ENCODE data around the gene RAB2B. TPM values are rescaled to one million over a fixed set of nuclear protein-coding genes. Genes with fewer than 3 reads are reported as not detected.
A peak's percentile ranks its signal among the peaks of the same experiment; 100 is the strongest.

The RAB2B gene
- 51.6 TPM for polyA plus RNA-seq (ENCODE audit: insufficient read length)
- long read RNA-seq, donor 1, transcript RAB2B-201 (8 exons, 2,928 nt), result major isoform, 5 of 7 reads
- long read RNA-seq, donor 1, partial matches to known transcripts, result 0 of 7 reads
- long read RNA-seq, donor 1, other reads (novel, unspliced or antisense), result 0 of 7 reads
- long read RNA-seq, donor 2, partial matches to known transcripts, result 47 of 63 reads
- long read RNA-seq, donor 2, other reads (novel, unspliced or antisense), result 13 of 63 reads
- long read RNA-seq, donor 3, partial matches to known transcripts, result 0 of 5 reads
- long read RNA-seq, donor 3, other reads (novel, unspliced or antisense), result 0 of 5 reads
- long read RNA-seq, donor 4, partial matches to known transcripts, result 0 of 2 reads
- long read RNA-seq, donor 4, other reads (novel, unspliced or antisense), result 0 of 2 reads
- long read RNA-seq, donor 5, partial matches to known transcripts, result 0 of 4 reads
- long read RNA-seq, donor 5, other reads (novel, unspliced or antisense), result 0 of 4 reads
- long read RNA-seq, donor 6, partial matches to known transcripts, result 0 of 4 reads
- long read RNA-seq, donor 6, other reads (novel, unspliced or antisense), result 0 of 4 reads
- long read RNA-seq, donor 7, transcript RAB2B-201 (8 exons, 2,928 nt), result major isoform, 6 of 8 reads
- long read RNA-seq, donor 7, partial matches to known transcripts, result 0 of 8 reads
- long read RNA-seq, donor 7, other reads (novel, unspliced or antisense), result 0 of 8 reads
- long read RNA-seq, donor 8, partial matches to known transcripts, result 20 of 24 reads
- long read RNA-seq, donor 8, other reads (novel, unspliced or antisense), result 0 of 24 reads

DNA sequence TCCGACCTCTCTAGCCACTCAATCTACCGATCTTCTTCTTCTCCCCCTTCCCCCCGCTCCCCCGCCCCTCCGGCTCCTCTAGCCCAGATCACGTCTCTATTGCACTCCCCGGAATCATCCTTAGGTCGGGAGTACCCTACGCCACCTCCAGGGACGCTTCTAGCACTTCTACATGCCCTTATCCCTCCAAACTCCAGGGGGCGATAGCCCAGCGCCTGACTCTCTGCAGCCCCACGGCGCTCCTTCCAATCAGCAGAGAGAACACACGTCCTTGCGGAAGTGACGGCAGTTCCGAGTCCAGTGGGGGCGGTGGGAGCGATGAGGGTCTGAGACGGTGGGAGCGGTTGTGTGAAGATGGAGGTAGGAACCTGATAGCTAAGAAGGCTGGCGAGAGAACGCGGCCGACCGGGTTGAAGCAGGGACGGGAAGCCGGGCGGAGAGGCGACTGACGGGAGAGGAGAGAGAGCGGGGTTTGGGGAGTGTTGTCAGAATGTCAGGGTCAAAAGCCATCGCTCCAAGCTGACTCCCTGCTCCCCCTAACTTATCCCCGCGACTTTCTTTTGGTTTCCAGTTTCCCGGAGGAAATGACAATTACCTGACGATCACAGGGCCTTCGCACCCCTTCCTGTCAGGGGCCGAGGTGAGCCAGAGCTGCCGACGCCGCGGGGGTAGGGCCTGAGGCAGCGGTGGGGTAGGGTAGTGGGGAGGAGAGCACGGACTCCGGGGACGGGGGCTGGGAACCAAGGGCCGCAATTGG is at the start of gene RAB2B, which contains the start of gene TOX4:
Gene RAB2B (minus strand): TSS at position 35 of the 757 bp plus-strand sequence. CDS start 87 bp downstream, outside the sequence.
Gene TOX4 (plus strand): TSS at position 271 of the 757 bp plus-strand sequence. CDS start 84 bp downstream, at position 355.
- peak; percentile 99 for DNase-seq

GRCh38 chr14:21525962-21526671 is 49.4 kb upstream of the RAB2B start, which contains the start of gene SALL2:
SALL2 (minus strand) TSS chr14:21526346; CDS start chr14:21526127, 219 bp downstream.
- peak; percentile 92 for DNase-seq

DNA sequence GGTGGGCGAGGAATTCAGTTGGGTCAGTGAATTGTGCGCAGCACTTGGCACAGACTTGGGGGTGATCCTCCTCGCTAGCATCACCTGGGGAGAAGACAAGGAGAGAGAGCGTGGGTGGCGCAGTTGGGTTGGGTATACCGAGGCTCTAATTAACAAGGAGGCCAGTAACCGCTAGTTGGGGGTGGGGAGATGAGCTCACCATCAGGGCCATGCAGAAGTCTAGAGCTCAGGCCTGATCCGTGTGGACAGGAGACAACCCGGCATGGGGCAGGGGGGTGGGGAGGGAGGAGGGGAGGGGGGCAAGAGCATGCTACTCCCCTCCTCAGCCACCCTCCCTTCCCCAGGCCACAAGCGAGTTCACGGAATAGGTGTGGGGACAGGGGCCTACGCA is 48.8 kb upstream of the RAB2B start:
- peak; percentile 44 for DNase-seq

- no peak for DNase-seq
Observed at GRCh38 chr14:21524575-21525490, 48.1 kb upstream of the RAB2B start.

- no peak for DNase-seq
Observed at GRCh38 chr14:21523203-21523602, 46.4 kb upstream of the RAB2B start.

- no peak for DNase-seq
Observed at GRCh38 chr14:21521501-21521900, 44.7 kb upstream of the RAB2B start.

- DNase-seq, result no peak
Observed at GRCh38 chr14:21520767-21521166, 44.0 kb upstream of the RAB2B start.

- DNase-seq, result no peak
Observed at GRCh38 chr14:21518725-21519124, 42.0 kb upstream of the RAB2B start.

- no peak for DNase-seq
Observed at GRCh38 chr14:21514341-21514740, 37.6 kb upstream of the RAB2B start.

DNA sequence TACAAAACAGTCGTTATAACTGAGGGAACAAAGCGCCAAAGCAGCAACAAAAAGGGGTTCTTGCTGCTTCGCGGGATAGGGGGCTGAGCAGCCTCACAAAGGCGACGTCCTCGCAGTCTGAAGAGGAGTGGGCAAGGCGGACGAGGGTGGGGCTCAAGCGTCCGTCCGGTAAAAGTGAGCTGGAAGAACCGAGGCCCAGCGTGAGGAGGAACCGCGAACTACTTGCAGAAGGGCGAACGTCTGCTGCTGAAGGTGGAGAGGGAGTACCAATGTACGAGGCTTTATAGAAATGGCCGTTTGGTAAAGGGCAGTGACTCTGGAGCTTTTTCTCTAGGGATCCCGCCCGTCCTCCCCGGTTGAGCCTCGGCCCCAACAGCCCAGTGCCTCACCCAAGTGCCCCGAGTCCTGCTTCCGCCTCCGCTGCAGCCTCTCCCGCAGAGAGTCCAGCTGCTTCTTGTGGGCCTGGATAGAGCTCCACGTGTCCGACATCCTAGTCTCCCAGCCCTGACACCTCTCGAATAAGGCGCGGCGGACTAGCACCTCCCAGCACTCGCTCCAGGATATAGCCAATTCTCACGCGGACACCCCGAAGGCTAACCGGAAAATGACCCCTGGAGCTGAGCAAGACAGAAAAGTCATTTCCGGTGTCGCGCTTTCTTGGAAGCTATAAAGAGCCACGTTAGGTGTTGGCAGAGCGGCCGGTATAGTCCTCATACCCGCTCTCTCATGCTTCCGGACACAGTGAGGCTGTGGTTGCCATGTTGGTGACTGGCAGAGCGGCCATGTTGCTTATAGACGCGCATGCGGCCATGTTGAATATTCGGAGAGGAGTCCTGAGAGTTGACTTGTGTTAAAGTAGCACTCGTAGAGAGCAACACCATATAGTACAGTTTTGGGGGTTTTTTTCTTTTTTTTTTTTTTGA is 34.2 kb upstream of the RAB2B start, which contains the start of gene METTL3:
Gene METTL3 (minus strand): TSS at position 606 of the 923 bp plus-strand sequence. CDS start 117 bp downstream, at position 489.
- DNase-seq, result peak; percentile 99

DNA sequence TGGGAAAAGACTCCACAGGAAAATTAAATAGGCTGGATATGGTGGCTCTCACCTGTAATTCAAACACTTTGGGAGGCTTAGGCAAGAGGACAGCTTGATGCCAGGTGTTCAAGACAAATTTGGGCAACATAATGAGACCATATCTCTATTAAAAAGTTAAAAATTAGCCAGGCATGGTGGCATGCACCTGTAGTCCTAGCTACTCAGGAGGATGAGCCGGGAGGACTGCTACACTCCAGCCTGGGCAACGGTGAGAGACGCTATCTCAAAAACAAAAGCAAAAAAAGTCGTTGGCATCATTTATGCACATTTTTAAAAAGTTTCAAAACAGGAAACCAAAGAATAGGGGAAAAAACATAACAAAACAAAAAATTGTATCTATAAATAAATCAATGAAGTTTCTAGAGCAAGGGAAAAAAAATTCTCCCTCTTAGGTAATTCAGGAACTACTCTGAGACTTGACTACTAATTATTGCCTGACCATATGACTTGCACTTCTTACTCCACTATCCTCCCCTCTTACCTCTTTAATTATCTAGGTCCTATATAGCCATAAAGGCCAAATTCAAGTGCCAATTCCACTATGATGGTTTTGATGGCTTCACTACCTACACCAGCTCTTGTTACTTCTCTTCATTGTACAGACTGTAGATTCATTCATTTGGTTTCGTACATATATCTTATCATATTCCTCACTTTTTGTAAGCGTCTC is 32.8 kb upstream of the RAB2B start:
- no peak for DNase-seq

DNA sequence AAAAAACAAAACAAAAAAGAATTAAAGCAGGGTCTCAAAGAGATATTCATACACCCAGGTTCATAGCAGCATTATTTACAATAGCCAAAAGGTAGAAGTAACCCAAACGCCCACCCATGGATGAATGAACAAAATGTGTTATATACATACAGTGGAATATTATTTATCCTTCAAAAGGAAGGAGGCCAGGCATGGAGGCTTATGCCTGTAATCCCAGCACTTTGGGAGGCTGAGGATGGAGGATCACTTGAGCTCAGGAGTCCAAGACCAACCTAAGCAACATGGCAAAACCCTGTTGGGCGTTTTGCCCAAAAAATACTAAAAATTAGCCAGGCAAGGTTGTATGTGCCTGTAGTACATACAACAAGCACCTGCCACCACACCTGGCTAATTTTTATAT is 29.8 kb upstream of the RAB2B start:
- no peak for DNase-seq

DNA sequence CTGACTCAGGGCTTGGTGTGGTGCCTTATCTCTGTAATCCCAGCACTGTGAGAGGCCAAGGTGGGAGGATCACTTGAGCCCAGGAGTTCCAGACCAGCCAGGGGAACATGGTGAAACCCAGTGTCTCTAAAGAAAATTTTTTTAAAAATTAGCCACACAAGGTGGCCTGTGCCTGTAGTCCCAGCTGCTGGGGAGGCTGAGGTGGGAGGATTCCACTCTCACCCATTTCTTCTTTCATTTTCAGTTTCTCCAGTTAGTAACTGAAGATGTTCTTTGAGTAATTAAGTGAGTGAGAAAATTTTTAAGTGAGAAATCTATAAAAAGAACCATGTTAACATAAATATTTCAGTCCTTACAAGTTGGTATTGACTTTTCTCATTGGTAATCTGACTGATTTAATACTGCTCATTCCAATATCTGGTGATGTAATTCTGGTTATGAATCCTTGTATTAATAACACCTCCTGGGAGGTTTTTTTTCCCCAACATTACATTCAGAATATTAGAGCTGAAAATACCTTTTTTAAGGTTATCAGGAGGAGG is 28.3 kb upstream of the RAB2B start:
- no peak for DNase-seq

DNA sequence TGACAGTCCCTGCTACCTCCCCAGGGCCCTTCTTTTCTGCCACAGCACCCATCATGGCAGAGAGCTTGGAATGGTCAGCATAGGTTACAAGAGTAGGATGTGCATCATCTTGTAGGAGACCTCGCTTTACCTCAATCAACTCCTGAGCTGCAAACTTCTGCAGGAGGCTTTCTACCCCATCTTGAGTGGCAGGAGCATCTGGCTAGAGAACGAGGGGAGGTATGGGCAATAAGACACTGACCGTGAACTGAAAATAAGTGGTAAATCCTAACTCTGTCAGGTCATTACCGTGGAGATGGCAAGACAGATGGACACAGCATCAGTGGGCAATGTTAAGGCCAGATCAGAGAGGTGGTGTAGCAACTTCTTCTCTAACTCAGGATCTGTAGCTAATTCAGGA is 26.6 kb upstream of the RAB2B start:
- DNase-seq, result no peak

DNA sequence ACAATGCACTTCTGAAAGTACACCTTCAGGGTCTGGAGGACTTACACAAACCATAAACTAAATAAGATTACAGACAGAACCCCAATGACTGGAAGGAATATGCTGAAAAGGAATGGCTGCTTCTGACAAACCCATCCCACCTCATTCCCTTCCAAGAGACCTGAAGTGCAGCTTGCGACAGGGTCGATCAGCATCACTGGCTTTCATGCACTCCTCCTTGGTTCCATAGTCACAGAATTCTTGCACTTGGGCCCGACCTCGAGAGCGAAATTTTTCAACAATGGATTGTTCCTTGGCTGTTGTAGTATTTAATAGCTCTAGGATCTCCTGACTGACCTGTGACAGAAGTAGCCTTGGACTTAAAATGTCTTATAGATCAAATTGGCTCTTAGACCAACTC is 24.8 kb upstream of the RAB2B start:
- DNase-seq, result no peak

- peak; percentile 63 for DNase-seq
Observed at GRCh38 chr14:21498540-21499526, 22.1 kb upstream of the RAB2B start.

DNA sequence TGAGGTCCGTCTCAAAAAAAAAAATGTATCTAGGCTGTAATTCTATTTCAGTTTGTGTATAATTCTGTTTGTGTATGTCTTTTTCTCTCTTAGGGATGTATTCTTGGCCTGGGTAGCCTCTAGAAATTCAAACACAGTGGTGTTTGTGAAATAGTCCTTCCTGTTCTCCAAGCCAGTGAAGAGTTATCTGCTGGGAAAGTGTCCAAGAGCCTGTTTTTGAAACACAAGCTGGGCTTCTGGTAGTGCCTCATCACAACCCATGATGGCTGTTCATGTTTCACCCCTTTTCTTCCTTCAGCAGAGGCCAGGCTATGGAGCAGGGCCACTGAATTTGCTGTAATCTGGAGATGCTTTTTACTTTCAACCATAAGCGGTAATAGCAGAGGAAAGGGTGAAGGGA is 19.7 kb upstream of the RAB2B start:
- DNase-seq, result no peak

All from left kidney (tissue), 8 donors.